Measurements from ENCODE around the gene SERINC4. TPM values are rescaled to one million over a fixed set of nuclear protein-coding genes. Genes with fewer than 3 reads are reported as not detected.

Gene SERINC4
- total RNA-seq, 1 experiment from 2014 or later = not detected

GRCh38 chr15:43771816-43772215 is 28.2 kb downstream of the SERINC4 start:
- no peak for TF ChIP-seq CTCF (IDR thresholded peaks at IDR 0.05; ENCODE audit: unreplicated experiment)
- ChIA-PET CTCF (interaction anchor here (1.8 to 3.2 kb wide), 2 partner anchors 12 to 24 kb away, joined by 5 to 23 read pairs; no protein-coding TSS in a partner anchor), POLR2A (interaction anchor here (0.6 to 3.6 kb wide), 9 partner anchors 10 to 331 kb away, joined by 3 to 23 read pairs (median 4); partner anchors contain the start of genes HYPK, PDIA3, SERF2 and SERINC4)
- intact Hi-C loops (cut with micrococcal nuclease) = no loop called here
- H3K27ac Mint-ChIP-seq (ENCODE audit: low read depth, unreplicated experiment) = peak overlapping the region; percentile 91
- H3K4me1 Mint-ChIP-seq (ENCODE audit: insufficient read depth, unreplicated experiment) = peaks cover 18% of the 10 kb centered on the region
- BruUV-seq (replicated peaks) = no TSS peak
- H3K4me3 Mint-ChIP-seq (ENCODE audit: unreplicated experiment) = peak overlapping the region; percentile 11
- DNase-seq (ENCODE audit: unreplicated experiment) = peak; percentile 16
- H3K27me3 Mint-ChIP-seq (ENCODE audit: insufficient read depth, unreplicated experiment) = no peaks in the 10 kb centered on the region
- peaks cover 85% of the 10 kb centered on the region for H3K36me3 Mint-ChIP-seq (ENCODE audit: insufficient read depth, unreplicated experiment)
- H3K9me3 Mint-ChIP-seq (ENCODE audit: unreplicated experiment) = no peaks in the 10 kb centered on the region

GRCh38 chr15:43769584-43770228 is 30.3 kb downstream of the SERINC4 start:
- DNase-seq (ENCODE audit: unreplicated experiment) = peak; percentile 66
- ChIA-PET POLR2A (interaction anchor here (2.2 to 3.6 kb wide), 3 partner anchors 23 to 329 kb away, joined by 8 to 23 read pairs (median 22); partner anchors contain the start of genes PDIA3 and SERF2), CTCF (interaction anchor here (0.6 to 3.2 kb wide), 9 partner anchors 10 to 230 kb away, joined by 3 to 23 read pairs (median 3); partner anchors contain the start of genes HYPK and SERINC4)
- no peaks in the 10 kb centered on the region for H3K9me3 Mint-ChIP-seq (ENCODE audit: unreplicated experiment)
- no peaks in the 10 kb centered on the region for H3K27me3 Mint-ChIP-seq (ENCODE audit: insufficient read depth, unreplicated experiment)
- H3K36me3 Mint-ChIP-seq (ENCODE audit: insufficient read depth, unreplicated experiment) = peaks cover 95% of the 10 kb centered on the region
- peaks cover 6% of the 10 kb centered on the region for H3K4me1 Mint-ChIP-seq (ENCODE audit: insufficient read depth, unreplicated experiment)
- BruUV-seq (replicated peaks) = no TSS peak
- intact Hi-C loops (cut with micrococcal nuclease) = no loop called here
- no peak overlapping the region for H3K4me3 Mint-ChIP-seq (ENCODE audit: unreplicated experiment)
- no peak overlapping the region for H3K27ac Mint-ChIP-seq (ENCODE audit: low read depth, unreplicated experiment)
- peak; percentile 72 for TF ChIP-seq CTCF (IDR thresholded peaks at IDR 0.05; ENCODE audit: unreplicated experiment)

GRCh38 chr15:43763819-43764446 is 36.1 kb downstream of the SERINC4 start:
- no peak overlapping the region for H3K4me3 Mint-ChIP-seq (ENCODE audit: unreplicated experiment)
- H3K9me3 Mint-ChIP-seq (ENCODE audit: unreplicated experiment) = no peaks in the 10 kb centered on the region
- POLR2A ChIA-PET = interaction anchor here (1.0 kb wide), 1 partner anchor 14 kb away, joined by 3 read pairs; no protein-coding TSS in a partner anchor
- intact Hi-C loops (cut with micrococcal nuclease) = no loop called here
- no peak for DNase-seq (ENCODE audit: unreplicated experiment)
- peak overlapping the region; percentile 42 for H3K27ac Mint-ChIP-seq (ENCODE audit: low read depth, unreplicated experiment)
- H3K27me3 Mint-ChIP-seq (ENCODE audit: insufficient read depth, unreplicated experiment) = no peaks in the 10 kb centered on the region
- peaks cover 98% of the 10 kb centered on the region for H3K36me3 Mint-ChIP-seq (ENCODE audit: insufficient read depth, unreplicated experiment)
- CTCF ChIA-PET = no interaction called here
- no TSS peak for BruUV-seq (replicated peaks)
- no peak for TF ChIP-seq CTCF (IDR thresholded peaks at IDR 0.05; ENCODE audit: unreplicated experiment)
- H3K4me1 Mint-ChIP-seq (ENCODE audit: insufficient read depth, unreplicated experiment) = no peaks in the 10 kb centered on the region

GRCh38 chr15:43762824-43763223 is 37.2 kb downstream of the SERINC4 start:
- Mint-ChIP-seq H3K36me3 (ENCODE audit: insufficient read depth, unreplicated experiment) (peaks cover 98% of the 10 kb centered on the region), H3K27me3 (ENCODE audit: insufficient read depth, unreplicated experiment) (no peaks in the 10 kb centered on the region), H3K4me1 (ENCODE audit: insufficient read depth, unreplicated experiment) (no peaks in the 10 kb centered on the region), H3K4me3 (ENCODE audit: unreplicated experiment) (no peak overlapping the region), H3K9me3 (ENCODE audit: unreplicated experiment) (no peaks in the 10 kb centered on the region), H3K27ac (ENCODE audit: low read depth, unreplicated experiment) (no peak overlapping the region)
- DNase-seq (ENCODE audit: unreplicated experiment) = no peak
- no TSS peak for BruUV-seq (replicated peaks)
- intact Hi-C loops (cut with micrococcal nuclease) = no loop called here
- TF ChIP-seq CTCF (IDR thresholded peaks at IDR 0.05; ENCODE audit: unreplicated experiment) = no peak
- ChIA-PET CTCF (no interaction called here), POLR2A (no interaction called here)

Data from MCF 10A (cell line).